ENCODE measurements around the gene ZPBP.

DNA sequence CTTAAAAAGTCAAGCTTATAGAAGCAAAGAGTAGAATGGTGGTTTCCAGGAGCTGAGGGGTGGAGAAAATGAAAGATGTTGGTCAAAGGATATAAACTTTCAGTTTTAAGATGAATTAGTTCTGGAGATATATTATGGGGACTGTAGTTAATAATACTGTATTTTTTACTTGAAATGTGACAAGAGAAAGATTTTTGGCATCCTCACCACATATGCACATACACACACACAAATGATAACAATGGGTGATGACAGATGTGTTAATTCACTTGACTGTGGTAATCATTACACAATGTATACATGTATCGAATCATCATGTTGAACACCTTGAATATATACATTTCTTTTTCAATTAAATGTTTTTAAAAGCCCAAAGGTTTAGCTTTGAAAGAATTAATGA, 32.7 kb upstream of the ZPBP start:
- TF ChIP-seq POLR2A (IDR thresholded peaks at IDR 0.05; ENCODE audit: low read depth, low read length) (no peak), MYC (IDR thresholded peaks at IDR 0.05; ENCODE audit: low read depth, low read length) (no peak), EZH2 (IDR thresholded peaks at IDR 0.05; ENCODE audit: borderline replicate concordance, low read depth, low read length, severe bottlenecking) (no peak)
- TF ChIP-seq, protein P1, sequence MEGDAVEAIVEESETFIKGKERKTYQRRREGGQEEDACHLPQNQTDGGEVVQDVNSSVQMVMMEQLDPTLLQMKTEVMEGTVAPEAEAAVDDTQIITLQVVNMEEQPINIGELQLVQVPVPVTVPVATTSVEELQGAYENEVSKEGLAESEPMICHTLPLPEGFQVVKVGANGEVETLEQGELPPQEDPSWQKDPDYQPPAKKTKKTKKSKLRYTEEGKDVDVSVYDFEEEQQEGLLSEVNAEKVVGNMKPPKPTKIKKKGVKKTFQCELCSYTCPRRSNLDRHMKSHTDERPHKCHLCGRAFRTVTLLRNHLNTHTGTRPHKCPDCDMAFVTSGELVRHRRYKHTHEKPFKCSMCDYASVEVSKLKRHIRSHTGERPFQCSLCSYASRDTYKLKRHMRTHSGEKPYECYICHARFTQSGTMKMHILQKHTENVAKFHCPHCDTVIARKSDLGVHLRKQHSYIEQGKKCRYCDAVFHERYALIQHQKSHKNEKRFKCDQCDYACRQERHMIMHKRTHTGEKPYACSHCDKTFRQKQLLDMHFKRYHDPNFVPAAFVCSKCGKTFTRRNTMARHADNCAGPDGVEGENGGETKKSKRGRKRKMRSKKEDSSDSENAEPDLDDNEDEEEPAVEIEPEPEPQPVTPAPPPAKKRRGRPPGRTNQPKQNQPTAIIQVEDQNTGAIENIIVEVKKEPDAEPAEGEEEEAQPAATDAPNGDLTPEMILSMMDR (IDR thresholded peaks at IDR 0.05; ENCODE audit: extremely low read depth in 1 of 2, insufficient read depth in 1 of 2, low read depth in 1 of 2, low read length in 2 of 2) = no peak

All from endothelial cell of umbilical vein (primary cell).